Measurements from ENCODE around the gene GNG11.

GNG11 gene

GRCh38 chr7:93923942-93924341 is 2.4 kb downstream of the GNG11 start:
- TF ChIP-seq ZNF148 (tag by site-specific recombination; IDR thresholded peaks at IDR 0.05; ENCODE audit: borderline replicate concordance), result no peak
- Histone ChIP-seq H3K4me1 (ENCODE audit: control insufficient read depth, insufficient read depth, low read length) (peaks cover 12% of the 10 kb centered on the region), H3K27ac (ENCODE audit: extremely low read depth, low read depth, low read length) (no peak overlapping the region), H3K9me3 (ENCODE audit: control insufficient read depth, insufficient read depth, low read depth, low read length) (no peaks in the 10 kb centered on the region), H3K36me3 (ENCODE audit: control insufficient read depth in 2 of 2, insufficient read depth in 1 of 2, low read length in 2 of 2) (peaks cover 0 to 3% of the 10 kb centered on the region in 2 experiments; a peak in 1 of 3 replicates), H3K4me3 (ENCODE audit: low read depth, low read length) (no peak overlapping the region)
- ChIA-PET CTCF (no interaction called here), POLR2A (no interaction called here)

GRCh38 chr7:93926800-93927199 is 5.3 kb downstream of the GNG11 start:
- H3K27ac ChIP-seq (ENCODE audit: extremely low read depth, low read depth, low read length), result no peak overlapping the region
- peaks cover 0 to 3% of the 10 kb centered on the region in 2 experiments; a peak in 1 of 3 replicates for H3K36me3 ChIP-seq (ENCODE audit: control insufficient read depth in 2 of 2, insufficient read depth in 1 of 2, low read length in 2 of 2)
- CTCF ChIA-PET, result interaction anchor here (0.5 kb wide), 1 partner anchor 168 kb away, joined by 3 read pairs; no protein-coding TSS in a partner anchor
- peaks cover 8% of the 10 kb centered on the region for H3K4me1 ChIP-seq (ENCODE audit: control insufficient read depth, insufficient read depth, low read length)
- no peak overlapping the region for H3K4me3 ChIP-seq (ENCODE audit: low read depth, low read length)
- H3K9me3 ChIP-seq (ENCODE audit: control insufficient read depth, insufficient read depth, low read depth, low read length), result no peaks in the 10 kb centered on the region
- POLR2A ChIA-PET, result no interaction called here
- TF ChIP-seq ZNF121 (tag by site-specific recombination; IDR thresholded peaks at IDR 0.05) (no peak), ZNF26 (tag by site-specific recombination; IDR thresholded peaks at IDR 0.05) (no peak), HIC1 (tag by site-specific recombination; IDR thresholded peaks at IDR 0.05) (no peak), SETDB1 (IDR thresholded peaks at IDR 0.05; ENCODE audit: insufficient read length, low read length) (no peak), ZBTB21 (tag by site-specific recombination; IDR thresholded peaks at IDR 0.05) (no peak), GFI1B (tag by site-specific recombination; IDR thresholded peaks at IDR 0.05) (no peak), ZNF626 (tag by site-specific recombination; IDR thresholded peaks at IDR 0.05) (no peak), PRDM2 (tag by site-specific recombination; IDR thresholded peaks at IDR 0.05; ENCODE audit: borderline replicate concordance) (no peak), ZNF2 (tag by site-specific recombination; IDR thresholded peaks at IDR 0.05) (no peak), ZSCAN4 (tag by site-specific recombination; IDR thresholded peaks at IDR 0.05) (no peak), GLIS1 (tag by site-specific recombination; IDR thresholded peaks at IDR 0.05) (no peak), ZNF157 (tag by site-specific recombination; IDR thresholded peaks at IDR 0.05) (no peak), ZNF10 (tag by site-specific recombination; IDR thresholded peaks at IDR 0.05) (no peak), ZNF701 (tag by site-specific recombination; IDR thresholded peaks at IDR 0.05) (no peak), SP7 (tag by site-specific recombination; IDR thresholded peaks at IDR 0.05) (no peak), ZNF473 (tag by site-specific recombination; IDR thresholded peaks at IDR 0.05) (no peak), ZNF600 (tag by site-specific recombination; IDR thresholded peaks at IDR 0.05) (no peak), GLIS2 (tag by site-specific recombination; IDR thresholded peaks at IDR 0.05) (no peak)
